Neuron (in vitro differentiated cells): Measurements from ENCODE around the gene SYNDIG1.

Source experiments
- H2AFZ ChIP-seq: one replicate; pipeline ENCODE4 v1.6.1; 2013; ENCODE audit warnings: low read depth, mild to moderate bottlenecking, inconsistent platforms, low read length, moderate library complexity
- H3K27me3 ChIP-seq: one replicate; pipeline ENCODE4 v1.6.1; 2013; ENCODE audit warnings: low read length; ENCODE audit not compliant: insufficient read depth
- H3K36me3 ChIP-seq: one replicate; pipeline ENCODE4 v1.6.1; 2013; ENCODE audit warnings: low read length; ENCODE audit not compliant: insufficient read depth
- H3K4me1 ChIP-seq: one replicate; pipeline ENCODE4 v1.6.1; 2013; ENCODE audit warnings: low read length; ENCODE audit not compliant: insufficient read depth
- H3K4me3 ChIP-seq: 2 replicates; pipeline ENCODE4 v1.5.1; 2013; ENCODE audit warnings: mild to moderate bottlenecking, low read length, moderate library complexity
- H3K9me3 ChIP-seq: one replicate; pipeline ENCODE4 v1.6.1; 2013; ENCODE audit warnings: low read length

The SYNDIG1 gene

DNA sequence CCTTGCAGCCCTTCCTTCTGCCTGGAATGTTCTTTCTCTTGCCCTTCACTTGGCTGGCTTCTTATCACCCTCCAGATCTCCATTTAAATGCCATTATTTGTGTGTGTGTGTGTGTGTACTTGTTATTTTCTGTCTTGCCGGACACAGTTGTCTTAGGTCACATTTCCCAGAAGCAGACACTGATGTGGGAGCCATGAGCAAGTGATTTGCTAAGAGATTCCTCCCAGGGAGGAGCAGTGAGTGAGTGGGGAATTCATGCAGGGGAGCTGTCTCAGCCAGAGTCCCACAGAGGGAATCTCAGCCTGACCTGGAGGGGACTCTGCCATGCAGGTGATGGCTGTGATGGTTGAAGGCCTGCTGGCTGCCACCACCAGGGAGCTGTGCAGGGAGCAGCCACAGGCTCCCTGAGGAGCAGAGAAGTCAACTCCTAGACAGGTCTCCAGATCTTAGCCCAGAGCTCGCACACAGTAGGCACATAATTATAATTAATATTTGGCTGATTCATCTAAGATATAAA, 96.5 kb downstream of the SYNDIG1 start:
- Histone ChIP-seq H3K4me3 (no peak overlapping the region), H3K4me1 (no peaks in the 10 kb centered on the region), H3K27me3 (no peaks in the 10 kb centered on the region), H2AFZ (no peak overlapping the region), H3K36me3 (no peaks in the 10 kb centered on the region), H3K9me3 (no peaks in the 10 kb centered on the region)

DNA sequence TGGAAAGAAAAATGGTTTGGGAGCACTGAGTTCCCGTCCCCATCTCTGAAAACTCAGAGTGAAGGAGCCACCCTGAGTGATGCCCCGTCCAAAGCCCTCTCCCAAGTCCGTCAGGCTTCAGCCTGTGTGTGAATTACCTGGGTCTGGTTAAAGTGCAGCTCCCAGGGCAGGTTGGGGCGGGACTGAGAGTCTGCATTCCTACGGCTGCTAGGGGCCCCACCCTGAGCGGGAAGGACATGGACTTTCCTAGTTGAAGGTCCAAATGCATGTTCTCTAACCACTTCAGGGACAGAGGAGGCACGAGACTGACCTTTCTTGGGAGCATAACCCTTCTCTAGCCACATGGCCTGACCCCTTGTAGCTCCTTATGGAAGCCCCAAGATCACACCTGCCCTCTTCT, 97.2 kb downstream of the SYNDIG1 start:
- Histone ChIP-seq H2AFZ (no peak overlapping the region), H3K9me3 (no peaks in the 10 kb centered on the region), H3K27me3 (no peaks in the 10 kb centered on the region), H3K4me3 (no peak overlapping the region), H3K4me1 (no peaks in the 10 kb centered on the region), H3K36me3 (no peaks in the 10 kb centered on the region)

DNA sequence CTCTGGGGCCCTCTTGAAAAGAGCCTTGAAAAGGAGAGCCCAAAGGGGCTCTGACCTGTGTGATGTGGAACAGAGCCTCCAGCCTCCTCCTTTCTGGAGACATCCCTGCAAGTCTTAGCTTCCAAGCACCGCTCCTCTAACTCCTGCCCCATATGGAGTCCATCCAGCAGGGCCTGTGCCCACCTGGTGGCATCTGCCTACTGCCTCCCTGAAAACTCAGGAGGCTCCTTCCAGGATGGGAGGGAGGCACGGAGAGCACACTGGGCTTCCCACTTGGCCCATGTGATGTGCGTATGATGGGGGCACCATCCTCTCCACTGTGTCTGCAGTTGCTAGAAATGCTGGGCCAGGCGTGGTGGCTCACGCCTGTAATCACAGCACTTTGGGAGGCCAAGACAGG, 98.1 kb downstream of the SYNDIG1 start:
- no peaks in the 10 kb centered on the region for H3K27me3 ChIP-seq
- H3K36me3 ChIP-seq = no peaks in the 10 kb centered on the region
- no peak overlapping the region for H3K4me3 ChIP-seq
- H3K9me3 ChIP-seq = no peaks in the 10 kb centered on the region
- no peaks in the 10 kb centered on the region for H3K4me1 ChIP-seq
- H2AFZ ChIP-seq = no peak overlapping the region

GRCh38 chr20:24568842-24569241, 99.4 kb downstream of the SYNDIG1 start:
- Histone ChIP-seq H3K27me3 (no peaks in the 10 kb centered on the region), H3K4me3 (no peak overlapping the region), H3K4me1 (no peaks in the 10 kb centered on the region), H2AFZ (no peak overlapping the region), H3K36me3 (no peaks in the 10 kb centered on the region), H3K9me3 (no peaks in the 10 kb centered on the region)

DNA sequence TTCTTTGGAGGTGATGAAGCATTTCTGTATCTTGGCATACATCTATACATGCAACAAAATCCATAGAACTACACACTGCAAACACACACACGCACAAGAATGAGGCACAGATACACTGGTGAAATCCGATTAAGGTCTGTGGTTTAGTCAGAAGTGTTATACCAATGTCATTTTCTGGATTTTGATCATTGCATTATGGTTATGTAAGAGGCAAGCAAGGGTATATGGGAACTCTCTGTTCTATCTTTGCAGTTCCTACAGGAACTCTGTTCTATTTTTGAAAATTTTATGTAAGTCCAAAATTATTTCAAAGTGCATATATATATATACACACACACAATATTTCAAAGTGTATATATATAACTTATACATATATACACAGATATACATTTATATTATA, 101.7 kb downstream of the SYNDIG1 start:
- H2AFZ ChIP-seq = no peak overlapping the region
- H3K4me3 ChIP-seq = no peak overlapping the region
- no peaks in the 10 kb centered on the region for H3K36me3 ChIP-seq
- H3K4me1 ChIP-seq = no peaks in the 10 kb centered on the region
- no peaks in the 10 kb centered on the region for H3K27me3 ChIP-seq
- H3K9me3 ChIP-seq = no peaks in the 10 kb centered on the region

- Histone ChIP-seq H3K36me3 (no peaks in the 10 kb centered on the region), H3K4me1 (no peaks in the 10 kb centered on the region), H2AFZ (no peak overlapping the region), H3K4me3 (no peak overlapping the region), H3K27me3 (no peaks in the 10 kb centered on the region), H3K9me3 (no peaks in the 10 kb centered on the region)
Observed at GRCh38 chr20:24572140-24572539, 102.7 kb downstream of the SYNDIG1 start.

GRCh38 chr20:24572862-24573261, 103.4 kb downstream of the SYNDIG1 start:
- H3K27me3 ChIP-seq = no peaks in the 10 kb centered on the region
- H3K4me3 ChIP-seq = no peak overlapping the region
- H3K4me1 ChIP-seq = no peaks in the 10 kb centered on the region
- H3K9me3 ChIP-seq = no peaks in the 10 kb centered on the region
- no peaks in the 10 kb centered on the region for H3K36me3 ChIP-seq
- H2AFZ ChIP-seq = no peak overlapping the region

DNA sequence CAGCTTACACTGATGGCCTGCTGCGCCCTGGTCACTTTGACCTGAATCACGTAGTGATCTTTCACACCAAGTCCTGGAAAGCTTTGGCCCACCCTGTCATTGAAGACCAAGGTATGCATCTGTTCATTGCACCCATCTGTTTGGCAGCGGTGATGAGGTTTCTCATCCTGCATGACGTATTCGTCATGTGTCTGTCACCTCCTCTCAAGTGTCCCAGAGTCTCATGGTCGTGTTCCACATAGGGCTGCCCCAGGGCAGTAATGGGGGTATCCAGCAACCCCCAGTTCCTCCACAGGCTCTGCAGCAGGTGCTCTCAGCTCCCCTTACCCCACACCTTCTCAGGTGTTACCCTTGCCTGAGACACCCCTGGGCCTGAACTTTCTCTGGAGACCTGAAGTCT, 104.1 kb downstream of the SYNDIG1 start:
- Histone ChIP-seq H3K9me3 (no peaks in the 10 kb centered on the region), H3K4me3 (no peak overlapping the region), H3K27me3 (no peaks in the 10 kb centered on the region), H3K36me3 (no peaks in the 10 kb centered on the region), H2AFZ (no peak overlapping the region), H3K4me1 (no peaks in the 10 kb centered on the region)

DNA sequence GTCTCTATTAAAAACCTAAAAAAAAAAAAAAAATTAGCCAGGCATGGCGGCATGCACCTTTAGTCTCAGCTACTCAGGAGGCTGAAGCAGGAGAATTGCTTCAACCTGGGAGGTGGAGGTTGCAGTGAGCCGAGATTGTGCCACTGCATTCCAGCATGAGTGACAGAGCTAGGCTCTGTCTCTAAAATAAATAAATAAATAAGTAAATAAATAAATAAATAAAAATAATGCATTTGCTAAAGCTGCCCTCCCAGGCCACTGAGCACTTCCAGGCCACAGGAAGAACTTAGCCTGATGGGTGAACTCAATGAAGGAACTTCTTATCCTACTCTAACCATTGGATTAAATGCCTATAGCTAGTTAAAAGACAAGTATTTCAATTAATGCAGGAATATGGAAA, 104.9 kb downstream of the SYNDIG1 start:
- Histone ChIP-seq H2AFZ (no peak overlapping the region), H3K9me3 (no peaks in the 10 kb centered on the region), H3K36me3 (no peaks in the 10 kb centered on the region), H3K27me3 (no peaks in the 10 kb centered on the region), H3K4me3 (no peak overlapping the region), H3K4me1 (no peaks in the 10 kb centered on the region)

GRCh38 chr20:24574797-24575196, 105.4 kb downstream of the SYNDIG1 start:
- H3K36me3 ChIP-seq = no peaks in the 10 kb centered on the region
- no peak overlapping the region for H2AFZ ChIP-seq
- no peak overlapping the region for H3K4me3 ChIP-seq
- no peaks in the 10 kb centered on the region for H3K4me1 ChIP-seq
- no peaks in the 10 kb centered on the region for H3K9me3 ChIP-seq
- no peaks in the 10 kb centered on the region for H3K27me3 ChIP-seq

GRCh38 chr20:24575811-24576210, 106.4 kb downstream of the SYNDIG1 start:
- no peak overlapping the region for H3K4me3 ChIP-seq
- H3K9me3 ChIP-seq = no peaks in the 10 kb centered on the region
- H3K4me1 ChIP-seq = no peaks in the 10 kb centered on the region
- no peaks in the 10 kb centered on the region for H3K36me3 ChIP-seq
- no peak overlapping the region for H2AFZ ChIP-seq
- H3K27me3 ChIP-seq = no peaks in the 10 kb centered on the region

GRCh38 chr20:24576447-24576846, 107.0 kb downstream of the SYNDIG1 start:
- H3K36me3 ChIP-seq = no peaks in the 10 kb centered on the region
- H3K4me3 ChIP-seq = no peak overlapping the region
- no peak overlapping the region for H2AFZ ChIP-seq
- H3K4me1 ChIP-seq = no peaks in the 10 kb centered on the region
- no peaks in the 10 kb centered on the region for H3K27me3 ChIP-seq
- no peaks in the 10 kb centered on the region for H3K9me3 ChIP-seq

- Histone ChIP-seq H3K9me3 (no peaks in the 10 kb centered on the region), H3K4me1 (no peaks in the 10 kb centered on the region), H2AFZ (no peak overlapping the region), H3K36me3 (no peaks in the 10 kb centered on the region), H3K27me3 (no peaks in the 10 kb centered on the region), H3K4me3 (no peak overlapping the region)
Observed at GRCh38 chr20:24577271-24577909, 108.0 kb downstream of the SYNDIG1 start.
